CD4-positive, alpha-beta memory T cell (primary cell): ENCODE measurements around the gene PLD3. TPM values are rescaled to one million over a fixed set of nuclear protein-coding genes. Genes with fewer than 3 reads are reported as not detected.

Experiments
- CTCF ChIA-PET: fragments of 350-600 bp; sonication (Branson Sonifier 250); formaldehyde crosslinking; loops from one replicate; lab custom pipeline; 2021; ENCODE audit warnings: inconsistent platforms; ENCODE audit not compliant: partially characterized antibody; lab: Charles Lee
- POLR2A ChIA-PET: fragments of 350-600 bp; sonication (Branson Sonifier 250); formaldehyde crosslinking; loops from one replicate; lab custom pipeline; 2021; ENCODE audit not compliant: partially characterized antibody; lab: Charles Lee
- DNase-seq, 5 donors: peaks; one replicate each; pipeline versions ENCODE4 v3.0.0 to v3.0.0-alpha.2; 2020 to 2022; ENCODE audit warnings: mixed read lengths in 1 of 5
- H3K27ac ChIP-seq: one replicate; pipeline ENCODE4 v1.7.0; 2013; ENCODE audit warnings: low read depth, low read length
- H3K27me3 ChIP-seq: 2 replicates; pipeline ENCODE4 v1.7.0; 2013; ENCODE audit warnings: mild to moderate bottlenecking, low read length, moderate library complexity; ENCODE audit not compliant: insufficient read depth
- H3K36me3 ChIP-seq: 2 replicates; pipeline ENCODE4 v1.7.0; 2013; ENCODE audit warnings: mild to moderate bottlenecking, low read length, moderate library complexity; ENCODE audit not compliant: insufficient read depth
- H3K4me1 ChIP-seq: 2 replicates; pipeline ENCODE4 v1.7.0; 2013; ENCODE audit warnings: mild to moderate bottlenecking, low read length, moderate library complexity; ENCODE audit not compliant: insufficient read depth
- H3K4me3 ChIP-seq, 2 donors: one replicate each; pipeline ENCODE4 v1.7.0; 2013; ENCODE audit warnings: low read length in 2 of 2, mild to moderate bottlenecking in 1 of 2
- H3K9me3 ChIP-seq, 2 donors: one replicate each; pipeline ENCODE4 v1.7.0; 2013; ENCODE audit warnings: low read length in 2 of 2, control low read depth in 1 of 2; ENCODE audit not compliant: control insufficient read depth in 1 of 2
- H3K27ac Mint-ChIP-seq, 7 donors: one replicate each; pipeline ENCODE4 v1.8.0; 2020 to 2021; ENCODE audit warnings: mixed read lengths in 7 of 7, mild to moderate bottlenecking in 6 of 7, inconsistent platforms in 3 of 7, moderate library complexity in 3 of 7
- H3K27me3 Mint-ChIP-seq, 2 donors: one replicate each; pipeline ENCODE4 v1.8.0; 2020 to 2021; ENCODE audit warnings: mixed read lengths in 2 of 2
- H3K36me3 Mint-ChIP-seq, 2 donors: one replicate each; pipeline ENCODE4 v1.8.0; 2020 to 2021; ENCODE audit warnings: mixed read lengths in 2 of 2, inconsistent platforms in 1 of 2, mild to moderate bottlenecking in 1 of 2
- H3K4me1 Mint-ChIP-seq, 4 donors: one replicate each; pipeline ENCODE4 v1.8.0; 2020 to 2021; ENCODE audit warnings: mixed read lengths in 4 of 4, mild to moderate bottlenecking in 1 of 4
- H3K4me3 Mint-ChIP-seq, 8 donors: one replicate each; pipeline ENCODE4 v1.8.0; 2020 to 2021; ENCODE audit warnings: mixed read lengths in 8 of 8, mild to moderate bottlenecking in 7 of 8, moderate library complexity in 6 of 8, inconsistent platforms in 3 of 8
- H3K9me3 Mint-ChIP-seq, 8 donors: one replicate each; pipeline ENCODE4 v1.8.0; 2020 to 2021; ENCODE audit warnings: mixed read lengths in 8 of 8, mild to moderate bottlenecking in 5 of 8, inconsistent platforms in 3 of 8, moderate library complexity in 1 of 8
- intact Hi-C: fragments of 100-400 bp; cut with micrococcal nuclease; formaldehyde crosslinking; loops from one replicate; pipeline ENCODE4 v1.15.1; 2023
- polyA plus RNA-seq, 2 donors: library from polyadenylated mRNA; unstranded; fragments of 300-500 nt; fragmentation: Illumina TruSeq; gene quantifications; one replicate each; pipeline ENCODE4 v1.2.3, GENCODE V29; 2021
- total RNA-seq, 2 experiments: library from RNA; stranded (reverse); gene quantifications; one replicate each; pipeline ENCODE4 v1.2.3, GENCODE V29; 2021

The PLD3 gene
- total and polyA plus RNA-seq, 4 experiments from 2014 or later, result 61.0 to 117 (median 95.2) TPM

DNA sequence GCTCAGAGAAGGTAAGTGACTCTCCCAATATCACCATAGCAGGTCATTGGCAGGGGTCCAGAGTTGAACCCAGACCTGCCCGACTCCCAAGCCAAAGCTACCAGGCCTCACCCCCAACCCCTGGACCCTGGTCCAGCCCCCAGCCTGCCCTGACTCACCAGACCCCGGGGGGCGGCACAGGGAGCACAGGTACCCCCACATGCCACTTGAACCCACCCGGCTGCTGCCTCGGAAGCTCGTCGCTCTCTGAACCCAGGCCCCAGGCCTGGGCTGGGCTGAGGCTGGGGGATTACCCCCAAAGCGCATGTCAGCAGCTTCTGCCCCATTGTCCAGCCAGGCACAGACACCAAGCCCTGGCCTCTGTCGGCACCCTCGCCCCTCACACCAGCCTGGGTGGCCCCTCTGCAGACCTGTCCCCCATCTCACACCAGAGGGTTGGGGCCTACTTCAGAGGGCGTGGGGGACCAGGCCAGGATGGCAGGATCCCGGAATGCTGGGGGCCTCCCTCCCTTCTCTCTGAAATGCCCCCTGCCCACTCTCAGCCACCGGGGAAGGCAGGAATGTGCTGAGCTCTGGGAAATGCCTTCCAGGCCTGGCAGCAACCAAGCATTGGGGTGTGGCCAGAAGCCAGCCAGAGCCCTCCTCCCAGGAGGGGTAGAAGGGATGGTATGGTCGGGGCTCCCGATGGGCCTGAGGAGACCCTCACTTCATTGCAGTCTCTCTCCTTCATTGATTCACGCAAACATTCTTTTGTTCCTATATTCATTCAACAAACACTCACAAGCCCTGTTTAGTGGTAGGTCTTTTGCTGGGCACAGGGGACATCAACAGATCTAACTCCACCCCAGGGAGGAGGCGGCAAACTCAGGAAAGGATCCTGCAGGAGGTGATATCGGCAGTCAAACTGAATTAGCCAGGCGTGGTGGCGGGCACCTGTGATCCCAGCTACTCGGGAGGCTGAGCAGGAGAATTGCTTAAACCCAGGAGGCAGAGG lies 66.3 kb downstream of the PLD3 start:
- Mint-ChIP-seq H3K9me3 (no peaks in the 10 kb centered on the region), H3K36me3 (peaks cover 0 to 2% of the 10 kb centered on the region in 2 donors), H3K4me3 (no peak overlapping the region), H3K27me3 (no peaks in the 10 kb centered on the region), H3K4me1 (peaks cover 7 to 23% (median 18%) of the 10 kb centered on the region in 4 donors), H3K27ac (peak overlapping the region in 1 of 7 donors; percentile 48)
- DNase-seq, result no peak
- POLR2A ChIA-PET, result interaction anchor here (0.6 to 1.4 kb wide), 2 partner anchors 28 to 947 kb away, joined by 3 read pairs; no protein-coding TSS in a partner anchor
- Histone ChIP-seq H3K27ac (no peak overlapping the region), H3K4me3 (no peak overlapping the region), H3K9me3 (no peaks in the 10 kb centered on the region), H3K36me3 (no peaks in the 10 kb centered on the region), H3K4me1 (peaks cover 8% of the 10 kb centered on the region), H3K27me3 (no peaks in the 10 kb centered on the region)
- intact Hi-C loops, result no loop called here
- CTCF ChIA-PET, result interaction anchor here (0.6 kb wide), 1 partner anchor 8 kb away, joined by 3 read pairs; no protein-coding TSS in a partner anchor

DNA sequence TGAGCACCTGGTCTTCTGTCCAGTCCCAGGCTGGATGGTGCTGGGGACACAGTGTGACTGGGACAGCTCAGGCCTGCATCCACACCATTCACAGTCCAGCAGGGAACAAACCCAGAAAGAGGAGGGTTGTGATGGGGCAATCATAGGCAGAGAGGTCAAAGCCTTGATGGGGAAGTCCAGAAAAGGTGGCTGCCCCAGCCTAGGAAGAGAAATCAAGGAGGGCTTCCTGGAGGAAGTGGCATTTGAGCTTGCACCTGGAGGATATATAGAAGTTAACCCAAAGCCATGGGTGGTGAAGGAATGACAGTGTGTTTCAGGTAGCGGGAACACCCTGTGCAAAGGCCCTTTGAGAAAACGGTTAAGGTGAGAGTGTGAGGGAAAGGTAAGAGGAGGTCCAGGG lies 67.3 kb downstream of the PLD3 start:
- Mint-ChIP-seq H3K4me3 (no peak overlapping the region), H3K9me3 (no peaks in the 10 kb centered on the region), H3K36me3 (peaks cover 0 to 2% of the 10 kb centered on the region in 2 donors), H3K27me3 (no peaks in the 10 kb centered on the region), H3K27ac (peak overlapping the region in 4 of 7 donors; percentile 17 to 84 (median 59)), H3K4me1 (peaks cover 8 to 25% (median 19%) of the 10 kb centered on the region in 4 donors)
- H3K9me3 ChIP-seq, result no peaks in the 10 kb centered on the region
- intact Hi-C loops, result no loop called here
- H3K4me3 ChIP-seq, result no peak overlapping the region
- no peak overlapping the region for H3K27ac ChIP-seq
- POLR2A ChIA-PET, result interaction anchor here (1.4 kb wide), 1 partner anchor 27 kb away, joined by 3 read pairs; no protein-coding TSS in a partner anchor
- DNase-seq, result no peak
- CTCF ChIA-PET, result interaction anchor here (0.6 to 1.1 kb wide), 2 partner anchors 9 to 10 kb away, joined by 3 read pairs; partner anchors contain the start of gene SERTAD1
- no peaks in the 10 kb centered on the region for H3K27me3 ChIP-seq
- no peaks in the 10 kb centered on the region for H3K36me3 ChIP-seq
- H3K4me1 ChIP-seq, result peaks cover 8% of the 10 kb centered on the region

GRCh38 chr19:40416918-40417642 lies 68.6 kb downstream of the PLD3 start:
- DNase-seq, result no peak
- ChIA-PET POLR2A (no interaction called here), CTCF (interaction anchor here (1.0 to 1.1 kb wide), 3 partner anchors 9 to 48 kb away, joined by 3 read pairs; partner anchors contain the start of gene SERTAD1)
- Mint-ChIP-seq H3K9me3 (no peaks in the 10 kb centered on the region), H3K4me3 (peak overlapping the region in 4 of 8 donors; percentile 12 to 73 (median 26)), H3K4me1 (peaks cover 9 to 28% (median 22%) of the 10 kb centered on the region in 4 donors), H3K27me3 (no peaks in the 10 kb centered on the region), H3K36me3 (peaks cover 0 to 5% of the 10 kb centered on the region in 2 donors), H3K27ac (peak overlapping the region in 5 of 7 donors; percentile 14 to 85 (median 50))
- no peaks in the 10 kb centered on the region for H3K36me3 ChIP-seq
- H3K9me3 ChIP-seq, result no peaks in the 10 kb centered on the region
- H3K27me3 ChIP-seq, result no peaks in the 10 kb centered on the region
- H3K27ac ChIP-seq, result no peak overlapping the region
- H3K4me3 ChIP-seq, result no peak overlapping the region
- intact Hi-C loops, result no loop called here
- H3K4me1 ChIP-seq, result peaks cover 16% of the 10 kb centered on the region

DNA sequence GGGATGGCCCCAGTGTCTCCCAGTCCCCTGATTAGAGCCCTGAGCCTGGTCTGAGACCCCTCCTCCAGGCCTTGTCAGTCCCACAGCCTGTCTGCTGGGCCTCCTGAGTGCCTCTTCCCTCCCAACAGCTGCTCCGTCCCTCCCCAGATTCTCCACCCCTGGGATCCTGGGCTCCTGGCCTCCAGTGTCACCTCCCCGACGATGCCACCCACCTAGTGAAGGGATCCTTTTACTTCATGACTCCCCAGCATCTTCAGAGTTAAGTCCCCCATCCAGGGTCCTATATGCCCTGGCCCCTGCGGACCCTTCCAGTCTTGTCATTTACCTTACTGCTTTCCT lies 69.1 kb downstream of the PLD3 start:
- Mint-ChIP-seq H3K36me3 (peaks cover 0 to 5% of the 10 kb centered on the region in 2 donors), H3K27ac (peak overlapping the region in 3 of 7 donors; percentile 4 to 70 (median 49)), H3K9me3 (no peaks in the 10 kb centered on the region), H3K4me1 (peaks cover 11 to 33% (median 26%) of the 10 kb centered on the region in 4 donors), H3K4me3 (peak overlapping the region in 2 of 8 donors; percentile 23 to 73), H3K27me3 (no peaks in the 10 kb centered on the region)
- intact Hi-C loops, result no loop called here
- Histone ChIP-seq H3K36me3 (no peaks in the 10 kb centered on the region), H3K4me3 (no peak overlapping the region), H3K9me3 (no peaks in the 10 kb centered on the region), H3K27me3 (no peaks in the 10 kb centered on the region), H3K27ac (no peak overlapping the region), H3K4me1 (peaks cover 21% of the 10 kb centered on the region)
- DNase-seq, result no peak
- POLR2A ChIA-PET, result no interaction called here
- CTCF ChIA-PET, result interaction anchor here (0.6 to 1.0 kb wide), 2 partner anchors 44 to 47 kb away, joined by 3 read pairs; no protein-coding TSS in a partner anchor

GRCh38 chr19:40418040-40418439 lies 69.5 kb downstream of the PLD3 start:
- no peak overlapping the region for H3K27ac ChIP-seq
- ChIA-PET CTCF (interaction anchor here (0.6 to 3.9 kb wide), 2 partner anchors 43 to 47 kb away, joined by 3 to 66 read pairs; partner anchors contain the start of genes BLVRB and SPTBN4), POLR2A (no interaction called here)
- DNase-seq, result no peak
- Mint-ChIP-seq H3K9me3 (no peaks in the 10 kb centered on the region), H3K36me3 (peaks cover 0 to 5% of the 10 kb centered on the region in 2 donors), H3K4me3 (peak overlapping the region in 1 of 8 donors; percentile 48), H3K27me3 (no peaks in the 10 kb centered on the region), H3K4me1 (peaks cover 11 to 33% (median 27%) of the 10 kb centered on the region in 4 donors), H3K27ac (peak overlapping the region in 5 of 7 donors; percentile 4 to 70 (median 37))
- intact Hi-C loops, result no loop called here
- H3K4me3 ChIP-seq, result no peak overlapping the region
- no peaks in the 10 kb centered on the region for H3K27me3 ChIP-seq
- no peaks in the 10 kb centered on the region for H3K9me3 ChIP-seq
- H3K36me3 ChIP-seq, result no peaks in the 10 kb centered on the region
- H3K4me1 ChIP-seq, result peaks cover 21% of the 10 kb centered on the region

DNA sequence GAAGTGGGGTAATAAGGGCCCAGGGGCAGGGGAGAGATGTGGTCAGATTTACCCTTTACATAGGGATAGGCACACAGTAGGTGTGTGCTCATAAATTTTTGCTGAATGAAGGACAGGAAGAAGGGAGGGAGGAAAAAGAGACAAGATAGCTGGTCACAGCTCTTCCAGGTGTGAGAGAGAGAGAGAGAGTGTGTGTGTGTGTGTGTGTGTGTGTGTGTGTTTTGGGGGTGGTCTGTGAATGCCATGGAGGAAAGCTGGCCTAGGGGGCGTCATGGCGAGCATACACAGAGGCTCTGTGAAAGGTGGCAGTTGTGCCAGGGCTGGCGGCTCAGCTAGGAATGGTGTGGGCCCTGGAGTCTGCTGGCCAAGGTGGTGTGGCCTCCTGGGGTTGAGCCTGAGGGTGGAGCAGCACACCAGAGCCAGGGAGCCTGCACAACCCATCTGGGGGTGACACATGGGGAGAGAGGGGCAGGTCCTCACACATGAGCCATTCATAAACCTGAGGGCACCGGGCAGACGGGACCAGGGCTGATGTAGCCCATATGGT lies 70.6 kb downstream of the PLD3 start:
- H3K4me1 ChIP-seq, result peaks cover 22% of the 10 kb centered on the region
- no peak overlapping the region for H3K27ac ChIP-seq
- no peak for DNase-seq
- H3K9me3 ChIP-seq, result no peaks in the 10 kb centered on the region
- H3K9me3 Mint-ChIP-seq, result no peaks in the 10 kb centered on the region
- no peak overlapping the region for H3K4me3 ChIP-seq
- peak overlapping the region in 5 of 8 donors; percentile 33 to 82 (median 44) for H3K4me3 Mint-ChIP-seq
- peaks cover 0 to 5% of the 10 kb centered on the region in 2 donors for H3K36me3 Mint-ChIP-seq
- ChIA-PET CTCF (interaction anchor here (0.5 to 3.9 kb wide), 2 partner anchors 46 to 118 kb away, joined by 3 to 66 read pairs; partner anchors contain the start of genes BLVRB and SPTBN4), POLR2A (no interaction called here)
- H3K27me3 ChIP-seq, result no peaks in the 10 kb centered on the region
- H3K27ac Mint-ChIP-seq, result peak overlapping the region in 5 of 7 donors; percentile 8 to 84 (median 57)
- H3K36me3 ChIP-seq, result no peaks in the 10 kb centered on the region
- intact Hi-C loops, result no loop called here
- no peaks in the 10 kb centered on the region for H3K27me3 Mint-ChIP-seq
- peaks cover 13 to 36% (median 27%) of the 10 kb centered on the region in 4 donors for H3K4me1 Mint-ChIP-seq
